Coronary artery (tissue), 2 donors: ENCODE results near the gene PHLDA3.
"Not testable (repeated sequence)": the region's sequence is repeated elsewhere in the genome, so short reads cannot be mapped to it uniquely, and the experiment has no call there.

Experiments used
- DNase-seq: peaks from one replicate; pipeline ENCODE4 v3.0.0-alpha.2; 2017; ENCODE audit warnings: low spot score
- H3K27ac ChIP-seq, 2 donors: fragments of 200-600 bp; sonication (generic); one replicate each; pipeline ENCODE4 v1.5.1; 2016 to 2019
- H3K4me3 ChIP-seq: fragments of 200-600 bp; sonication (generic); 2 replicates; pipeline ENCODE4 v1.5.1; 2016; ENCODE audit warnings: mild to moderate bottlenecking, moderate library complexity
- TF ChIP-seq, protein P1 (sequence below): fragments of 200-600 bp; sonication (generic); IDR thresholded peaks from one replicate; pipeline ENCODE4 v1.5.1; 2019; ENCODE audit warnings: antibody characterized with exemption

PHLDA3 gene

DNA sequence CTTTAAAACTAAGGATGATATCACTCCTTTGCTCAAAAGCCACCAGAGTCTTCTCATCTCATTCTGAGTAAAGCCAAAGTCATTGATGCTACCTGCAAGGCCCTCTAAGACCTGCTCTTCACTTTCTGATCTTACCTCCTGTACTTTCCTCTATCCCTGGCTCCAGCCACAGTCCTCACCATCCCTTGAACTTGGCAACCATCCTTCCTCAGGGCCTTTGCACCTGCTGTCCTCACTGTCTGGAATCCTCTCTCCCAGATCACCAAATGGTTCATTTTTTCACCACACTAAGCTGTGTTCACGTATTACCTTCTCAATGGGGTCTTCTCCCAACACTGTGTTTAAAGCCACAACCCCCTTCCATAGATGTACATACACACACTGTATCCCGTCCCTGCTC lies 4.3 kb upstream of the PHLDA3 start:
- Histone ChIP-seq H3K4me3 (no peak overlapping the region), H3K27ac (no peak overlapping the region)
- TF ChIP-seq, protein P1, sequence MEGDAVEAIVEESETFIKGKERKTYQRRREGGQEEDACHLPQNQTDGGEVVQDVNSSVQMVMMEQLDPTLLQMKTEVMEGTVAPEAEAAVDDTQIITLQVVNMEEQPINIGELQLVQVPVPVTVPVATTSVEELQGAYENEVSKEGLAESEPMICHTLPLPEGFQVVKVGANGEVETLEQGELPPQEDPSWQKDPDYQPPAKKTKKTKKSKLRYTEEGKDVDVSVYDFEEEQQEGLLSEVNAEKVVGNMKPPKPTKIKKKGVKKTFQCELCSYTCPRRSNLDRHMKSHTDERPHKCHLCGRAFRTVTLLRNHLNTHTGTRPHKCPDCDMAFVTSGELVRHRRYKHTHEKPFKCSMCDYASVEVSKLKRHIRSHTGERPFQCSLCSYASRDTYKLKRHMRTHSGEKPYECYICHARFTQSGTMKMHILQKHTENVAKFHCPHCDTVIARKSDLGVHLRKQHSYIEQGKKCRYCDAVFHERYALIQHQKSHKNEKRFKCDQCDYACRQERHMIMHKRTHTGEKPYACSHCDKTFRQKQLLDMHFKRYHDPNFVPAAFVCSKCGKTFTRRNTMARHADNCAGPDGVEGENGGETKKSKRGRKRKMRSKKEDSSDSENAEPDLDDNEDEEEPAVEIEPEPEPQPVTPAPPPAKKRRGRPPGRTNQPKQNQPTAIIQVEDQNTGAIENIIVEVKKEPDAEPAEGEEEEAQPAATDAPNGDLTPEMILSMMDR: no peak
- no peak for DNase-seq

DNA sequence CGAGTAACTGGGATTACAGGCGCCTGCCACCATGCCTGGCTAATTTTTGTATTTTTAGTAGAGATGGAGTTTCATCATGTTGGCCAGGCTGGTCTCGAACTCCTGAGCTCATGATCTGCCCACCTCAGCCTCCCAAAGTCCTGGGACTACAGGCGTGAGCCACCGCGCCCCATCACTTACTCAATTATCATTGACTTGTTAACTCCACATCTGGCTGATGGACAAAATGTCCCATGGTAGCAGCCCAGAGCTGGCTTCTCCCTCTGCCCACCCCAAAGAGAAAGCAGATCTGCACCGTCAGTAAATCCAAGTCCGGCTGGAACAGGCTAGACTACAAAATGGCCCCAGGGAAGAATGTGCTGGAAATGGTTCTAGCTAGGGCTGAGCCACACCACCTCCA lies 3.3 kb upstream of the PHLDA3 start:
- peak overlapping the region in 1 of 2 donors; percentile 61 for H3K27ac ChIP-seq
- DNase-seq, H3K4me3 ChIP-seq: not testable (repeated sequence)

DNA sequence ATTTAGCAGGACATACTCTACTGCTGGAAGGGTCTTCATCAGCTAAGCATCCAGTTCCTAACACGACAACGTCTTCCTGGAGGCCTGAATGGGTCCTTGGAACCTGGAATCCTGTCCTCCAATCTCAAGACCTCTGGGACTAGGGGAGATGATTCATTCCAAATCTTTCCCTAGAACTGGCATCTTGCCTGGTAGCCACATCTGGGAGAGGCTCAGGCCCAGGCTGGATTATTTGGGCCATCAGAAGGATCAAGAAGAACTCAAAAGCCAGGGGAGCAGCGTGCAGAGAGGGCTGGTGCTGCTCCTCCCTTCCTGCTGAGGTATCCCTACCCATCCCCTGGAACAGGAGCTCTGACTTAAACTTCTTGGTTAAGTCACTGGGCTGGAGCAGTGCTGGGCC lies 2.8 kb upstream of the PHLDA3 start:
- no peak for DNase-seq
- TF ChIP-seq, protein P1: no peak
- Histone ChIP-seq H3K27ac (peak overlapping the region in 1 of 2 donors; percentile 70), H3K4me3 (no peak overlapping the region)

DNA sequence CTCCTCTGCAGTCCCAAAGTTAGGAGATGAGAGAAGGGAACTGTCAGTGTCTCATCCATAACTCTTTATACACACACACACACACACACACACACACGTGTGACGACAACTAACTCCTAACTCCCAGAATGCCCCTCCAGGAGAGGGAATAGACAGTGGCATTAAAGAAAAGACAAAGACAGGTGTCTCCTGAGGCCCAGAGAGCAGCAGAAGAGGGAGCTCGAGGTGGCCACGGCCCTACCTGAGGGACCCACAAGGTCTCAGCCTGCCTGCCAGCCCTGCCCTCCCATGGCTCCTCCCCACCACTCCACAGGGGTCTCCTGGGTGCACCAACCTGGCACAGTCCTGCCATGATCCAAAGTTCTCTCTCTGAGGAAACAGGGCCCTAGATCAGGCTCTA lies 1.6 kb upstream of the PHLDA3 start:
- DNase-seq: no peak
- Histone ChIP-seq H3K27ac (peak overlapping the region in 1 of 2 donors; percentile 36), H3K4me3 (no peak overlapping the region)
- TF ChIP-seq, protein P1: no peak

DNA sequence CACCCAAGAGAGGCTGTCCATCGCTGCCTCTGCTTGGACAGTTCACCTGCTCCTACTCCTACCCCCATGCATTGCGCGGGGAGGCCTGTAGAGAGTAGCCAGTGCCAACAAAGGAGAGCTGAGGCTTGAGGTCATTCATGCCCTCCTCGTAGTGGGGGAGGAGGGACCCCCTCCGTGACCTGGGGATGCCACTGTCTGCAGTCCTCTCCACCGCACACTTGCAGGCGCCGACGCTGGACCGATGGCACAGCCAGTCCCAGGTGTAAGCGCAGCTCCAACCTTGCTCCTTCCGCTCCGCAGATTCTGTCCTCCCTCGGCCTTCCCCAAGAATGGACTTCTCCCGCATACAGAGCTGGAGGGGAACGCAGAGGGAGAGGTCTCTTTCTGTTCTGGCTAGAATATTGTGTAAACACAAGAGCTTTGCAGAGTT lies 672 bp upstream of the PHLDA3 start:
- no peak for DNase-seq
- TF ChIP-seq, protein P1: no peak
- Histone ChIP-seq H3K4me3 (peak overlapping the region; percentile 92), H3K27ac (peak overlapping the region; percentile 97)

DNA sequence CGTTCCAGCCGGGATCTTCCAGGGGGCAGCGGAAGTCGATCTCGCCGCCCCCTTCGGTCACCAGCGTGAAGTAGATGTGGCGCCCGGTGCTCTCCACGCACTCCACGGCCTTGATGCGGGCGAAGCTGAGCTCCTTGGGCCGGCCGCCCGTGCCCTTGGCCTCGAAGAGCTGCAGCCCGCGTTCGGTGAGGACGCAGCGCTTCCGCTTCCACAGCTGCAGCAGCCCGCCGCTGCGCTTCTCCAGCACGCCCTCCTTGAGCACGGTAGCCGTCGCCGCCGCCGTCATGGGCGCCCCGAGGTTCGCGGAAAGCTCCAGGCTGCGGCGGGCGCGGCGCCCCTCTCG lies 516 bp downstream of the PHLDA3 start:
- TF ChIP-seq, protein P1: no peak
- Histone ChIP-seq H3K4me3 (peak overlapping the region; percentile 92), H3K27ac (peak overlapping the region; percentile 97)
- no peak for DNase-seq

DNA sequence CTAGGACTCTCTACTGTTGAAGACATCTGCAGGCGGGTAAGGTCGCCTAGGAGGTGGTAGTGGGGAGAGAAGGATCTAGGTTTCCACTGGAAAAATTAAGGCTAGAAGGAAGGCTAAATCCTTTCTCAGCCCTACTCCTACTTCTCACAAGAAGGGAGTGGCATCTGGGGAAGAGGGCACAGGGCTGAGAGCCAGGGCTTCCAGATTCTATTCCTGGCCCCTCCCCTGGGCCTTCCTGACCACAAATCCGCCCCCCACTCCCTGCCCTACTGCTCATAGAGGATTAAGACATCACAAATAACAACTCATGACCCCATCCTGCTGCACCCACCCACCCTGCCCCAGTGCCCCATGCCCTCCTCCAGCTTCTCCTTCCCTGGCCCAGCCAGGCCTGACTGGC lies 2.5 kb downstream of the PHLDA3 start:
- H3K4me3 ChIP-seq: peak overlapping the region; percentile 92
- TF ChIP-seq, protein P1: no peak
- DNase-seq: no peak
- peak overlapping the region; percentile 97 for H3K27ac ChIP-seq
